ENCODE data around the gene AREG.

The AREG gene

GRCh38 chr4:74433541-74434172 is 11.3 kb upstream of the AREG start:
- no peak for DNase-seq

GRCh38 chr4:74435296-74435695 is 9.6 kb upstream of the AREG start:
- DNase-seq = no peak

GRCh38 chr4:74437866-74438265 is 7.1 kb upstream of the AREG start:
- no peak for DNase-seq

DNA sequence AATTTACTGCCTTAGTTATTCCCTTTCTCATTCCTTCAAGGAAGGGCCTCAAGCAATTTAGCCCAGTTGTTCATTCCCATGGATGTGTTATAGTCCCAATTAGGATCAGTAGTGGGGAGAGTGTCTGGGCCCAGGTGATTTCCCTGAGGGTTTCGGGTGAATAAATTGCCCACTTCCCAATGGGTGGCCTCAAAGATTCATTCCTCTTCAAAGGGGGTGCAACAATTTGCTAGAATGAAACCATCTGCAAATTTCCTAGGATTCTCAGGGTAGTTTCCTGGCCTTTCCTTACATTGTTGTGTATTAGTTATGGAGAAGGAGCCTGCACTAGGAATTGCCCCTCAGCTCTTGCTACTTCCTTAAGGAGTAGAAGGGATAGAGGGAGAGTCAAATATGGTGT is 6.3 kb upstream of the AREG start:
- no peak for DNase-seq

- no peak for DNase-seq
These were observed 5.0 kb upstream of the AREG start for GRCh38 chr4:74439952-74440351.

DNA sequence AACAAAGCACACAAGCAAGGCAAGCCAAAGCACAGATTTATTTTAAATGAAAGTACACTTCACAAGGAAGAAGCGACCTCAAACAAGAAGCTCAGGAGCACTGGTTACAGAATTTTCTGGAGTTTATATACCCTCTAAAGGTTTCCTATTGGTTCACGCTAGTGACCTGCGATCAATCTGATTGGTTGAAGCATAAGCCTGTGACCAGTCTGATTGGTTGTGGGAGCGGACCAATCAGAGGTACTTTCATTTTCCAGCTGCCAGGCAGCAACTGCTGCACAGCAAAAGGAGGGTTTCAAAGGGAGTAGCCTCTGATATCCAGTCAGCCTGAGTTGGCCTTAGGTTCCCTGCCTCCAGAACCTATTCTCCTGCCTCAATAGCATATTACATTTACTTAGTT is 4.6 kb upstream of the AREG start:
- DNase-seq = no peak

DNA sequence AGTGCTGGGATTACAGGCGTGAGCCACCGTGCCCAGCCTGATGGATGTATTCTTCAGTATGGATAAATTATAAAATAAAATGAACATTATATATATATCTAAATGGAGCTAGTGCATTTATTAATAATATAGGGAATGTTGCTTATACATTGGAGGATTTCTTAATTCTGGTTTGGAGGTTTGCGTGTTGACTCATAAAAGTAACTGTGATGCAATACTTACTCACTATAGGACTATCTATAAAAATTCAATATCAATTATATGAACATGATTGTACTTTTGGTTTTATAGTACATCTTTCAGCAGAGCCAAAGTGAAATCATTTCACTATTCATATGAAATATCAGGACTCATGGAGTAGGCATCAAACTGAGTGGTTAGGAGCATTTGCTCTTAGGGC is 3.2 kb upstream of the AREG start:
- DNase-seq = no peak

GRCh38 chr4:74446193-74446868 is 1.4 kb downstream of the AREG start:
- no peak for DNase-seq

GRCh38 chr4:74446896-74447295 is 2.0 kb downstream of the AREG start:
- DNase-seq = no peak

- no peak for DNase-seq
These were observed 2.8 kb downstream of the AREG start for GRCh38 chr4:74447636-74448233.

GRCh38 chr4:74449571-74450297 is 4.8 kb downstream of the AREG start:
- DNase-seq = no peak

GRCh38 chr4:74450298-74450683 is 5.4 kb downstream of the AREG start:
- DNase-seq = no peak

- DNase-seq = no peak
These were observed 6.3 kb downstream of the AREG start for GRCh38 chr4:74451214-74451661.

DNA sequence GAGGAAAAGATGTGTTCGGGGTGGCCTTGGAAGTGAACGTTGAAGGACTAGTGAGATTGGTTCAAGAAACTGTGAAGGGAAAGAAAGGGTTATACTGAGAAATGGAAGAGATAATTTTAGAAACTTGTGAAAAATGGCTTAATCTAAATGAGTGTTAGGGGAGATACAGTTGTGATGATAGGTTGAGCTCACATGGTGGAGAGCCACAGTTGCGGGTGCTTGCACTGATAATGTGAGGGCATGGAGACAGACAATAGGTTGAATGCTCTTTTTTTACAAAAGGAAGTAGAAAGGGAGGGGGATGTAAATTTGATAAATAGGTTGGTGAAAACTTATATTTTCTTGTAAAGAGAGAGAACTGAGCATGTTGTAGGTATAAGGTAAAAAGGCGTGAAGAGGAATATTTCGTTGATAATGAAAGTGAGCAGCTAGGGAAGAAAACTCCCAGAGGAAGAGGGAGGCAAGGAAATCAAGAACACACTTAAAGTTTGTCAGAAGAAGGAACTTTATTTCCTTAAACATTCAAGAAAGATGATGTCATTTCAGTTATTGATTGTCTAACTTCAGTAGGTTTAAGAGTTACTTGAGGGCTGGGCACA is 8.2 kb downstream of the AREG start:
- DNase-seq = no peak

GRCh38 chr4:74453829-74454742 is 9.2 kb downstream of the AREG start:
- DNase-seq = no peak

DNA sequence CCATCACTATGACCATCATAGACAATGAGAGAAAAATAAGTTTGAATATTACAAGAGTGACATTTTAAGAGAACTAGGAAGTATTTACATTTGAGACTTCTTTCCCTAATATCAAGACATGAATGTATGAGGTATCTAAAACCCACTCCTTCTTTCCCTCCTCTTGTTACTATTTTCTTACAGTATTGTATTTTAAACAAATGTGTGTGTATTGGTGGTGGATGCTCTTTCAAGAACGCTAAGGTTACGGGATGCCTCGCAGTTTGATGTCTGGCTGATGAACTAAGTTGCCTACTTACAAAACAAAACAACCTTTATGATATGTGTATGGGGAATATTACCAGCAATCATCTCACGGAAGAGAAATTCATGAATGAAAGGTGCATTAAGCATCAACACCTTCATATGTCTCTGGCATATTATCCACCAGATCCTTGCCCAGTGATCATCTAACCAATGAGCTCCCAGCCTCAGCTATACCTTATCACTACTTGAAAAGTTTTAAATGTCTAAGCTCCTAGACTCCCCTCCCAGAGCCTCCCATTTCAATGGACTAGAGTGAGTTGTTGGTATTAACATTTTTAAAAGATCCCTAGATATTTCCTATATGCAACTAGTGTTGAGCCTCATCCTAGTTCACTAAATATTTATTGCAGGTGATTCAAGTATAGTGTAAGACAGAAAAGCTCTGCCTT is 10.6 kb downstream of the AREG start:
- no peak for DNase-seq

GRCh38 chr4:74456056-74456744 is 11.3 kb downstream of the AREG start:
- DNase-seq = no peak

- no peak for DNase-seq
These were observed 12.0 kb downstream of the AREG start for GRCh38 chr4:74456849-74457395.

DNA sequence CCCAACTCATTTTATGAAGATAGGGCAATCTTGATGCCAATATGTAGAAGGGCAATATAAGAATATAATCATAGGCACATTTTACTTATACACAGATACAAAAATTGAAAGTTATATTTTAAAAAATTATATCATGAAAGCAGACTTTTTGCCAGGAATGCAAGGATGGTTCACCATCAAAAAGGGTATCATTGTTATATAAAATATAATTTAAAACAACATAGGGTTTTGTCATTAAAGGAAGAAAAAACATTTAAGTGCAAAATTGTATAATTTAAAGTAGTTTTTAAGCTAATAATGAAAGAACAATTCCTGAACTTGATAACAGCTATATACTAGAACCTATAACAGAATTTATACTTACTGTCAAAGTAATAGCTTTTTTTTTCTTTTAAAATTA is 15.9 kb downstream of the AREG start:
- DNase-seq = no peak

- no peak for DNase-seq
These were observed 18.2 kb downstream of the AREG start for GRCh38 chr4:74463123-74463522.

DNA sequence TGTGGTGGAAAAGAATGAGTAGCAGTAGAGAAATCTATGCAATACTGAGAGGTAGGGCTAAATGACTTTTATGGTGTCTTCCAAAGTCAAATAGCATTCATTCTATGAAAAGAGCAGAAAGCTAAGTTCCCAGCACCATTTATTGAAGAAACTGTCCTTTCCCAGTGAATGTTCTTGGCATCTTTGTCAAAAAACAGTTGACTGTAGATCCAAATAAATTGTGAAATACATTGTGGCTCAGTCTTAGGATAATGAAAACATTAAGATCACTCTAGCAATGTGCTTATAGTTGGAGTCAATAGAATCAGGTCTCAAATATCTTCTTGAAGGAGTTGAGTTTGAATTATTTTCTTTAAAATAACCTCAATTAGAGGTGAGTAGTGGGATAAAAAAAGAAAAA is 19.4 kb downstream of the AREG start:
- DNase-seq = no peak

Measured in 8988T (cell line).